HG03095 (cell line): Measurements from ENCODE around the gene PLCE1.
"Not testable (repeated sequence)": the region's sequence is repeated elsewhere in the genome, so short reads cannot be mapped to it uniquely, and the experiment has no call there.

Source experiments
- ATAC-seq: cut with Tn5 transposase; IDR thresholded peaks from one replicate; pipeline ENCODE4 v1.9.1; 2021; ENCODE audit warnings: moderate library complexity; ENCODE audit not compliant: unreplicated experiment

PLCE1 gene

DNA sequence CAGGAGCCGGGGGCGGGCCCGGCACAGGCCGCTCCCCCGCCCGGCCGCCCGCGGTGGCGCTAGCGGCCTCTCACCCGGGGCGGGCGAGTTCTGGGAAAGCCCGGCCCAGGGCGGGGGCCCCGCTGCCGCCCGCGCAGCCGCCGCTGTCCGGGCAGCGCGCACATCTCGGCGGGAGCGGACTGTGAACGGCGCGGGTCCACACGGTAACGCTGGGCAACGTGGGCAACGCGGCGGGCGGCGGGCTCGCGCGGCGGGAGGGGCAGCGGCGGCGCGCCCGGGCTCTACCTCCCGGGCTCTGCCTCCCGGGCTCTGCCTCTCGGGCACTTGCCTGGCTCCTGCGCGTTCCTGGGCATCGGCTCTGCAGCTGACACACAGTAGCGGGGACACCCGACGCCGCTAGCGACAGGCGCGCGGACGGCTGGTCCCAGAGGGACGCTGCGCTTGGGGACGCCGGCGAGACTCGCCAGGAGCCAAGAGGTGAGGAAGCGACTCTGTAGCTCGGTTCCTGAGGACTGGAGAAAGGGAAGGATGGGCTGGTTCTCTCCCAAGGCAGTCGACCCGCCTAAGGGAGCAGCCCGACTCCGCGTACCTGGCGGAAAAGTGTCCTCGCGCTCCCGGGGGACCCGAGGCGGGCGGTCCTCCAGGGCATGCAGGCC lies at the start of gene PLCE1:
TSS of gene PLCE1 (plus strand) at position 150 of the 656 bp plus-strand sequence. CDS start 37,116 bp downstream, outside the sequence.
- peak; percentile 68 for ATAC-seq

DNA sequence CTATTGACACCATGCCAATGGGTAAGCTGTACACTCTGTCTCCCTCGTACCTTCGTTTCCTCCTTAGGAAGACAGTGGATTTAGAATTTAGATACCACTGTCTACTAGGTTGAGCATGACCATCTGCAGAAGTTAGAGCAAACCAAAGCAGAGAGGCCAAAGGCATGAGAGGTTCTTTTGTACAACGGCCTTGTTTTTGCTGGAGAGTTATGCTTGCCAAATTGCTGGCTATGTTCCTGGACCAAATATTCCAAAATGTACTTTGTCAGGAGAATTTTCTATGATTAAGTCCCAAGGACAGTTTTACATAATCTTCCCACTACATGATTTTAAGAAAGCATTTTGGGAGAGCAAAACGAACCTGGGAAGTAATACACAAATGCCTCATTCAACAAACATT lies 47.9 kb upstream of the PLCE1 start:
- no peak for ATAC-seq

DNA sequence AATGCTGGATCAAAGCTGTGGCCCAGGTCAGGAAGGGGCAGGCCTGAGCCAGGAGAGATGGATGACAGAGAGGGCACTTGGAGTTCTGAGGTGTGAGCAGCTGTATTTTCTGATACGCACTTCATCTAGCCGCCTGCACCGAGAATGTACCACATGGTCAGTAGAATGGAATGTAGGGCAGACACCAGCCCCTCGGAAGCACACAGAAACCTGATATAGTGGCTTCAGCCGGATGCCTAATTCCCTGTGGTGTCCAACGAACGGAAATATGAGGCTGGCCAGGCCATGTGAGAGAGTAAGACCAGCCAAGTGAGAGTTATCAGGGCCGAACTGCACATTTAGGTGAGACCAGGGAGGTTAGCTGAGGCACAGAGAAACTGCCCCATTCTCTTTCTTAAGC lies 46.7 kb upstream of the PLCE1 start:
- ATAC-seq, result no peak

DNA sequence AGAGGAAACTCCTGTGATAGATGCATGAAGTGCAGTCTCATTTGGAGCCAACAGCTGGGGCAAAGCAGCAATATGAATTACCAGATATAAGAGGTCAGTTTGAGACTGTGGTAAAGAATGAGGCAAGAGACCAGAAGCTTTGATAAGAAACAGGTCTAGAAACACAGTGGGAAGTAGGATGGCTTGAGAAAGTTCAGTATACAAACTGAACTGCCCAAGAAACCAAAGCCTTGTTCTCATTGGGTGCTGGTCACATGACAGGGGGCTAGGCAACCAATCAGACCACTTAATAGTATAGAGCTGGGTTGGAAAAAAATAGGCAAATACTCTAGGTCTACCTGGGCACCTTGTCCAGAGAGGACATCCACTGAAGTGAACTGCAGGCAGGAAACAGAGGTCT lies 46.2 kb upstream of the PLCE1 start:
- no peak for ATAC-seq

DNA sequence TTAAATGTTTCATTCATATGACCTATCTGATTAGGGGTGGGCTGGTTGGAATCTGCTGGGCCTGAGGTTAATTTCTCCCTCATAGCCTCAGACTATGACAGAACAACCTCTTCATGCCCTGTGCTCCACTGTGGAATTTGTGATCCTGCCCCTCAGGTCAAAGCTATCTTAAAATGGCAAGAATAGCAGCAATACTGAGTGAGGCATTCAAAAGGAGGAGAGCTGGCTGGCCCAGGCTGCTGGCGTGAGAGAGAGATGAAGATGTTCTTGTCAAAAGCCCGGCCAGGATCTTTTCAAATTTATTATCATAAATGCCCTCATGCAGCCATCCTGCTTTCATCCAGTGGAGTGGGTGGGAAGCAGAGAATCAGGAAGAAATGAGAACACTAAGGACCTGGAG lies 41.8 kb upstream of the PLCE1 start:
- no peak for ATAC-seq

DNA sequence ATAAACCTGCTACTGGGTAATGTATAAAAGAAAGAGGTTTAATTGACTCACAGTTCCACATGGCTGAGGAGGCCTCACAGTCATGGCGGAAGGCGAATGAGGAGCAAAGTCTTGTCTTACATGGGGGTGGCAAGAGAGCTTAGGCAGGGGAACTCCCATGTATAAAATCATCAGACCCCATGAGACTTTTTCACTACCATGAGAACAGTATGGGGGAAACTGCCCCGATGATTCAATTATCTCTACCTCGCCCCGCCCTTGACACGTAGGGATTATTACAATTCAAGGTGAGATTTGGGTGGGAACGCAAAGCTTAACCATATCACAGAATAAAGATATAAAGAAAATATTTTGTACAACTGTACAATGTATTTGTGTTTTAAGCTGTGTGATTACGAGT lies 39.4 kb upstream of the PLCE1 start:
- ATAC-seq, result no peak

DNA sequence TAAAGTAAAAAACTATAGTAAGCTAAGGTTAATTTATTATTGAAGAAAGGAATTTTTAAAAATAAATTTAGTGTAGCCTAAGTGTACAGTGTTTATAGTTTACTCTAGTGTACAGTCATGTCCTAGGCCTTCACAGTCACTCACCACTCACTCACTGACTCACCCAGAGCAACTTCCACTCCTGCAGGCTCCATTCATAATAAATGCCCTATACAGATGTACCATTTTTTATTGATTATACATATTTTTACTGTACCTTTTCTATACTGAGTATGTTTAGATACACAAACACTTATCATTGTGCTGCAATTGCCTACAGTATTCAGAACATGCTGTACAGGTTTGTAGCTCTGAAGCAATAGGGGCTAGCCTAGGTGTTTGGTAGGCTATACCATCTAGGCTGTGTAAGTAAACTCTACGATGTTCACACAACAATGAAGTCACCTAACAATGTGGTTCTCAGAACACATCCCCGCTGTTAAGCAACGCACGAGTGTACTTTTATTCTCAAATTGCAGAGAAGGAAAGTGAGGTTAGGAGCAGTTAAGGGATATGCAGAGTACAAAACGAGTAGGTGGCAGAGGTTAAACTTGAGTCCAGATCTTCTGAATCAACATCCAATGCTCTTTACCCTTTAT lies 38.9 kb upstream of the PLCE1 start:
- no peak for ATAC-seq

DNA sequence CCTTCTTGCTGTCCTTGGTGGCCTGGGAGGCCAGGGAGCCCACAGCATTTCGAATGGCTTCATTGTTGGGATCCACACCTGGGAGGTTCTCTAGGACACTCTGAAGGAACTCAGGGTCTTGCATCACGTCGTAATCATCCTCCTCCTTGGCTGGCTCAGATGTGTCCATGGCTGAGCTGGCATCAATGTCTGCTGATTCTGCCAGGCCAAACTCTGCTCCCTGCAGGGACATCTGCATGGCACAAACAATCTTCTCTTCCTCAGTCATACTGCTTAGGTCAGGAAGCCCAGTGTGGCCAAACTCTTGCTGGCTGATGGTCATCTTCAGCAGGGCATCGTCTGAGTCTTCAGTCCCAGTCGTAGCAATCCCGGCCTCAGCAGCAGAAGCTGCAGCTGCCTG lies 34.9 kb upstream of the PLCE1 start:
- ATAC-seq, result no peak

DNA sequence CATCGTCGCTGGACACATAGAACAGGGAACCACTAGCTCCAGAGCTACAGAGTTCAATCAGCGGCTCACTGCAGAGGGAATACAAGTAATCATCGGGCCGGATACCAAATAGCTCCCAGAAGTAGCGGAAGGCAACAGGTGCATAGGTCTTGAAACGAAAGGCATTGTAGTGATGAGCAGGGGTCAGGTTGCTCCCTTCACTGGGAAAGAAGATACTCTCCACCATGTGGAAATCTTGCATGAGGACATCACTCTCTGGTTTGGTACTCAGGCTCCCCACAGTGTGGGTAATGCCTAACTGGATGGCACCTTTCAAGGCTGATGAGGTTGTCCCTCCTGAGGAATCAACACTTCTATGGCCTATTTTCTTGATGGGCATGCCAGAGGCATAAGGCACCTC lies 32.7 kb upstream of the PLCE1 start:
- ATAC-seq, result not testable (repeated sequence)

DNA sequence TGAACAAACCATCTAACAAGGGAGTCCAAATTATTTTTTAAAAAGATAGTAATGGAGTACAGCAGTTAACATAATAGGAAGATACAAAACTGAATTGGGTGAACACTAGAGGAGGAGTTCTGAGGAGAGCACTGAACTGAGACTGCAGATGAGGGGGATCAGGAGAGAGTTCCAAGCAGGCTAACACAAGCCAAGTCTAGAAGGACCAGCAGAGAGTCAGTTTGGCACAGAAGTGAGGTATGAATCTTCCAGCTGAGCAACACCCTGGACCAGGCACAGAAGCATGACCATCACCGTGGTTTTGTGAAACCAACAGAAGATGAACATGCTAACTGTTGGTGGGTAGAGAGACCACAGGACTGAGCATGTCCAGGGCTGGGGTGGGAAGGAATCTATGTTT lies 30.8 kb upstream of the PLCE1 start:
- ATAC-seq, result no peak

DNA sequence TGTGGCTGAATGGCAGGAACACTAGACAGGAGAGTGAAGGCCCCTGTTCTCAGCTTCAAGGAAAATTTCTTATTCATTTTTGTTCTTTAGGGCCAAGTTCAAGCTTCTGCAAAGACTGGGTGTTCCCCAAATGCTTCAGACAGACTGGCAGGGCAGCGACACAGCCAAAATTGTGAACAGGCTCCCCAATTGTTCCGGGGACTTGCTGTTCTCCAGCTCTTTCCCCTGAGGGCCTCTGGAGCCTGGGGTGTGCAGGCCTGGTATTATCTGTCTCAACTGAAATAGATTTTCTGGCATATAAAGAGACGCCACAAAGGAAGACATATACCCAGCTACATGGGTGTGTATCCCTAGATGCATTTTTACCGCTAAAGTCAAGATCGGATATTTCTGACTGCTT lies 30.3 kb upstream of the PLCE1 start:
- no peak for ATAC-seq

DNA sequence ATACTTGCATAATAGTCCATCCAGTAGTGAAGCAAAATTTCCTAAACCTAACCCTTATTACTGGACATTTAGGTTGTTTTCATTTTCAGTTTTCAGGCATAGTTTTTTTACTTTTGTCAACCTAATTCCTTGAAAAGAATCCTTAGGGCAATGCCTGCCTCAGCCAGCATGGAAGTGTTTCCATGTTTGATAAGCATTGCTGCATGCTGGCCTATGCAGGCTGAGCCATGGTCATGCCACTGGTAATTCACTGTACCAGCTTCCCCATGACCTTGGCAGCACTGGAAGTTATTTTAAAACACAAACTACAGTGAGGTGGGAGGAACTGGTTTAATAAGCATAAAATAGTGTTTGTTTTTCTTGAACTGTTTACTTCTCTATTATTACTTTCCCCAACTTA lies 27.8 kb upstream of the PLCE1 start:
- no peak for ATAC-seq

DNA sequence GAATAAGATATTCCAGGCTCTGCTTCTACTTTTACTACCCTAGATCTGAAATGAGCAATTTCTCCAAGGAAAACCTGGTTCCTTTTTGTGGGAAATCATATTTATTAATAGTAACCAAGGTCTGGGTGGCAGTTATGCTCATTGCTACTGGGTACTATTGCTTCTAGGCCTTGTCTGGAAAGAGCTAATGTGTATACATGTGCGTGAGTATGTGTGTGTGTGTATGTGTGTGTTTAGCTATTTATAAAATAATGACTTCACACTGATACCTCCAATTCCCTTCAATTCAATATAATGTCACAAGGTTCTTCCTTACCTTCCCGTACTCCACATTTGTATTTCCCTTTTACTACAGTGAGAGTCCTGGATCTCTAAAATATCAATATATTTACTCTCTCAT lies 26.0 kb upstream of the PLCE1 start:
- ATAC-seq, result no peak

DNA sequence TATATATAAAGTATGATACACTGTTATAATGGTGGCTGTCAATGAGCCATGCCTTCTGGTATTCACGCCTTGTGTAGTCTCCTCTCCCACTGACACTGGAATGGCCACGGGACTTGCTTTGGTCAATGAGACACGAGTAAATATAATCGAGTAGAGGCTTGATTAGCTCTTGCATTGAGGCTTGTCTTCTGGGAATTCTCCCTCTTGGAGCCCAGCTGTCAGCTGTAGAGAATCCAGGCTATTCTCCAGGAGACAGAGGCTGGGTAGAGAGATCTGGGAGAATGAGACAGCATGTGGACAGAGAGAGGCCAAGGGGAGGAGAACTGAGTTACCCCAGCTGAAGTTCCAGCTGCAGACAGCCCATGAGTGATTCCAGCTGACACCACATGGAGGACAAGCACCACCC lies 25.2 kb upstream of the PLCE1 start:
- no peak for ATAC-seq

DNA sequence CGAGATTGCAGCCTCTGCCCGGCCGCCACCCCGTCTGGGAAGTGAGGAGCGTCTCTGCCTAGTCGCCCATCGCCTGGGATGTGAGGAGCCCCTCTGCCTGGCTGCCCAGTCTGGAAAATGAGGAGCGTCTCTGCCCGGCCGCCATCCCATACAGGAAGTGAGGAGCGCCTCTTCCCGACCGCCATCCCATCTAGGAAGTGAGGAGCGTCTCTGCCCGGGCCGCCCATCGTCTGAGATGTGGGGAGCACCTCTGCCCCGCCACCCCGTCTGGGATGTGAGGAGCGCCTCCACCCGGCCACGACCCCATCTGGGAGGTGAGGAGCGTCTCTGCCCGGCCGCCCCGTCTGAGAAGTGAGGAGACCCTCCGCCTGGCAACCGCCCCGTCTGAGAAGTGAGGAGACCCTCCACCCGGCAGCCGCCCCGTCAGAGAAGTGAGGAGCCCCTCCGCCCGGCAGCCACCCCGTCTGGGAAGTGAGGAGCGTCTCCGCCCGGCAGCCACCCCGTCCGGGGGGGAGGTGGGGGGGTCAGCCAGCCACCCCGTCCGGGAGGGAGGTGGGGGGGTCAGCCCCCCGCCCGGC lies 23.2 kb upstream of the PLCE1 start:
- ATAC-seq, result not testable (repeated sequence)

DNA sequence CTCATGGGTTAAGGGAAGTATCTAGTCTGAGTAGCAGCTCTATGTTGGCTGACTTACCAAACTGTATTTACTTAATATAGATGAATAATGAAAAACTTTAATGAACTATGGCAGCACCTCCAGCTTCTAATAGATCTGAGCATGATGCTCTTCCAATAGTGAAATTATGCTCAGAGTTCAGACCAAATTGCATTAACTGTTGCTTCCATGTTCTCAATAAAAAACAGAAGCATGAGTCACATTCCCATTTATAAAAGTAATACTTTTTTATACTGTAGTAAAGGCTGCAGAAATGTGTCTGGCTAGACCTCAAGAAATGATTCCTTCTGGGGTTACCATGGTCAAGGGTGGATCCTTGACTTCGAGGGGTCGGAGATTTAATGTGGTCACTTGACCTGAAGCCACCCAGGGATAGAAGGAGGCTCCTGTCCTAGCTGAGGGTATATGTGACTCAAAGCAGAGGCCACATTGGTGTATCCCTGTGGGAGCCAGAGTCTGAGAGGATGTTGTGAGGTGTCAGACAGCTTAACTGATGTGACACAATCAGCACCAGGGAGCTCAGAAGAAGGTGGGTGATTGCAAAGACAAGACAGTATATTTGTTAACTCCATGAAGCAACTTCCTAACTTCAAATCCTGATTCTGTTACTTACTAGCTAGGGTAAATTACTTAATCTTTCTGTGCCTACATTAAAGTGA lies 19.8 kb upstream of the PLCE1 start:
- ATAC-seq, result no peak

DNA sequence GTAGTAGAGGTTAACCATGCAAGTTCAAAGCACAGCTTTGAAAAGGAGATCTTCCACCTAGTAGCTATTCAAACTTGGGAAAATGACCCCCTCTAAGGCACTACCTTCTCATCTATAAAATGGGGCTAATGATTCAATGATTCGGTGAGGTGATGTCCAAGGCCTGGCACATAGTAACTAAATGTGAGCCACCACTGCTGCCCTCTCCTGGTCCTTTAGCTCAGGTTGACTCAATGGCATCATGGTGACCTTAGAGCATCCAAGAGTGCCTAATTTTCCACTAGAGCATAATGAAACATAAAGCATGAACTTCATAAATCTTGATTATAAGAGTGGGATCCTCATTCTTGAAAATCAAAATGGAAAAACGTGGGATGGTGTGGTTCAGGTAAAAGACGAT lies 16.3 kb upstream of the PLCE1 start:
- no peak for ATAC-seq

DNA sequence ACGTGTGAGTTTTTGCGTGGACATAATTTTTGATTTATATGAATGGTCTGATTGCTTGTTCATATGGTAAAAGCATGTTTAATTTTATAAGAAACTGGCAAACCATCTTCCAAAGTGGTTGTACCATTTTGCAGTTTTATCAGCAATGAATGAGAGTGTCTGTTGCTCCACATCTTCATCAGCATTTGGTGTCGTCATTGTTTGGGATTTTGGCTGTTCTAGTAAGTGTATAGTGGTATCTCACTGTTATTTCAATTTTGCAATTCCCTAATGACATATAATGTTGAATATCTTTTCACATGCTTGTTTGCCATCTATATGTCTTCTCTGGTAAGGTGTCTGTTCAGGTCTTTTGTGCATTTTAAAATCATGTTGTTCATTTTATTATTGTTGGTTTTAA lies 13.2 kb upstream of the PLCE1 start:
- no peak for ATAC-seq

DNA sequence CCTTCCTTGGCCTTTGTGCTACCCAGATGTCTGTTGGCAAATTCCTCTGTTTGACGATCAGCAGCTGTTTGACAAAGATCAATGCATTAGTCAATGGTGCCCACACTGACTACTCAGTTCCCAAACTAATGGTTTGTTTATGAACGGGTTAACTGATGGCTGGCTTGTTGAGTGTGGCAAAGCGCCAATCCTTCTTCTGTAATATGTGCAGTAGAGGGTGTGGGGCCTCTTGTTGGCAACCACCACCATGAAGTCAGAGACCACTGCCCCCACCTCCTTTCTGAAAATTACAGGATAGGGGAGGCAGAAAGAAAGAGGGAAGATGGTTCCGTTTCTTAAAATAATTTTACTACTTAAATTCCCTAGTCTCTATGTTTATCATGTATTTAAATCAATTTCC lies 2.6 kb upstream of the PLCE1 start:
- no peak for ATAC-seq

DNA sequence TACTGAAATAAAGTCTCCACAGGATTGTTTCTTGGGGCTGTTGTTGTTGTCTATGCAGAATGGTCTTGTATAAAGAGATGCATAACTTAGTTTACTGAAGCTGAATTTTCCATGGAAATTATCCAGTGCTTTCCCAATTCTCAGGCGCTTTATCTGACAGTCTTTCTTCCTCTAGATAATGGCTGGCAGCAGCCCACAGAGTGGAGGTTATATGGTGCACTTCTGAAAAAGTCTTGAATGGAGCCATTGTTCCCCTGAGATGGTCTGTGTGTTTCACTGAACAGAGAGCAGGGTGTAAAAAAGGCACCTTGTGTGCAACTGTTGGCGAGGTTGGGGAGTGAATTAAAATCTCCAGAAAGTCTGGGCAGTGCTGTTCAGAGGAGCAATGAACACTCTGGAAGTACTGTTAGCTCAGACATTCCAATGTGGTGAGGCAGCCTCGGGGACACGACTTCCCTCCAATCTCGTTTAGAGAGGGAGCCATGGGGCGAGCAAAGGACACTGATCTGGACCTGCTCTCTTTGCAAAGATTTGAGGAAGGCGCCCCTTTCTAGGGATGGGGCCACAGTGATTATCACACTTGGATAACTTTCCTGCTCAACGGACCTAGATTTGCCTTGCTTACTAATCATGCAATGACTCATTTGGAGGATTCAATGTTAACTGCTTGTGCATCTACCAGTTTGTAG lies 2.0 kb upstream of the PLCE1 start:
- ATAC-seq, result no peak

DNA sequence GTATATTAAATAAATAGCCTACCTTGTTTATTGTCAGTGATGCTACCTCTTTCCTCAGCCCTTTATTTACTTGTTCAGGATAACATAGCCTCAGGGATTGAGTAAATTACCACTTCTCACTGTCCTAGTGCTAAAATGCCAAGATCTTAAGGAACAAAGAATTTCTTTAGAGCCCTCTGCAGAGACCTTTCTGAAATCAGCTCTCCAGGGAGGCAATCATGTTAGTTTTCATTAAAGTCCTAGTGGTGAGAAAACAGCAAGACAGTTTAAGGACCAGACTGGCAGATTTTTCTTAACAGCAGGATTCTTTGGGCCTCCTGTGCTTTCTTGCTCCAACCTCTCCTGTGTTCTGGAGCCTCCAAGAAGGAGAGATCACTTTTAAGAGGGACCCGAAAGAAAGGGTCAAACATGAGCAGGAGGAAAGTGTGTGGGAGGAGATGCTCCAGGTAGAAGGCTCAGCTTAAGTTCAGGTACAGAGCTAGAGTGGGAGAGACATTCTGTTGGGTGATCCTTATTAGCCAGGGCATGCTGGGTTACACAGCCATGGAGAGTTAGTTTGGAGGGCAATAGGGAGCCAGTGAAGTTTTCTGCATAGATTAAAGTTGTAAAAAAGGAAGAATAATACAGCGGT lies 1.2 kb upstream of the PLCE1 start:
- no peak for ATAC-seq
